H9 (cell line): ENCODE results near the gene FIBP. TPM values are rescaled to one million over a fixed set of nuclear protein-coding genes. Genes with fewer than 3 reads are reported as not detected.

Source experiments
- DNase-seq: peaks from one replicate; pipeline ENCODE4 v3.0.0-alpha.2; 2017
- H2AFZ ChIP-seq: one replicate; pipeline ENCODE4 v1.6.1; 2013; ENCODE audit warnings: mild to moderate bottlenecking, low read length, control low read depth, moderate library complexity
- H2AK5ac ChIP-seq: 2 replicates; pipeline ENCODE4 v1.6.1; 2013; ENCODE audit warnings: low read length, control low read depth, mixed read lengths; ENCODE audit not compliant: insufficient read length
- H2BK120ac ChIP-seq: one replicate; pipeline ENCODE4 v1.6.1; 2013; ENCODE audit warnings: low read depth, mild to moderate bottlenecking, low read length, control low read depth, inconsistent platforms; ENCODE audit not compliant: poor library complexity, severe bottlenecking
- H2BK12ac ChIP-seq: 2 replicates; pipeline ENCODE4 v1.6.1; 2013; ENCODE audit warnings: low read length, control low read depth, mixed read lengths, low read depth; ENCODE audit not compliant: insufficient read length
- H2BK15ac ChIP-seq: 2 replicates; pipeline ENCODE4 v1.6.1; 2013; ENCODE audit warnings: low read depth, low read length, control low read depth
- H2BK20ac ChIP-seq: one replicate; pipeline ENCODE4 v1.6.1; 2013; ENCODE audit warnings: low read depth, mild to moderate bottlenecking, low read length, control low read depth, inconsistent platforms; ENCODE audit not compliant: poor library complexity, severe bottlenecking
- H2BK5ac ChIP-seq: 2 replicates; pipeline ENCODE4 v1.6.1; 2013; ENCODE audit warnings: low read length, control low read depth, mixed read lengths; ENCODE audit not compliant: insufficient read length
- H3K14ac ChIP-seq: 2 replicates; pipeline ENCODE4 v1.6.1; 2013; ENCODE audit warnings: low read length, control low read depth; ENCODE audit not compliant: insufficient read depth
- H3K18ac ChIP-seq: 2 replicates; pipeline ENCODE4 v1.6.1; 2013; ENCODE audit warnings: low read depth, mild to moderate bottlenecking, mixed read lengths, low read length, control low read depth; ENCODE audit not compliant: insufficient read length
- H3K23ac ChIP-seq: 2 replicates; pipeline ENCODE4 v1.6.1; 2013; ENCODE audit warnings: low read length, control low read depth, mixed read lengths, low read depth; ENCODE audit not compliant: insufficient read length
- H3K23me2 ChIP-seq: 2 replicates; pipeline ENCODE4 v1.6.1; 2013; ENCODE audit warnings: low read depth, mild to moderate bottlenecking, mixed read lengths, low read length, control low read depth; ENCODE audit not compliant: insufficient read length, poor library complexity, severe bottlenecking
- H3K27ac ChIP-seq: 2 replicates; pipeline ENCODE4 v1.5.1; 2013; ENCODE audit warnings: low read length, control low read depth, mixed read lengths, low read depth; ENCODE audit not compliant: insufficient read length
- H3K27me3 ChIP-seq: 2 replicates; pipeline ENCODE4 v1.6.1; 2013; ENCODE audit warnings: low read length, control low read depth, inconsistent platforms; ENCODE audit not compliant: insufficient read depth
- H3K4ac ChIP-seq: 2 replicates; pipeline ENCODE4 v1.6.1; 2013; ENCODE audit warnings: low read depth, mild to moderate bottlenecking, control low read depth, inconsistent platforms, low read length, moderate library complexity
- H3K4me1 ChIP-seq: 2 replicates; pipeline ENCODE4 v1.6.1; 2013; ENCODE audit warnings: low read length, control low read depth, inconsistent platforms; ENCODE audit not compliant: insufficient read depth
- H3K4me2 ChIP-seq: 2 replicates; pipeline ENCODE4 v1.6.1; 2013; ENCODE audit warnings: low read length, control low read depth, mixed read lengths; ENCODE audit not compliant: insufficient read length, insufficient read depth
- H3K56ac ChIP-seq: 2 replicates; pipeline ENCODE4 v1.6.1; 2013; ENCODE audit warnings: low read depth, mild to moderate bottlenecking, mixed read lengths, low read length, control low read depth; ENCODE audit not compliant: insufficient read length
- H3K79me1 ChIP-seq: 2 replicates; pipeline ENCODE4 v1.6.1; 2013; ENCODE audit warnings: low read depth, mild to moderate bottlenecking, moderate library complexity, low read length, control low read depth, inconsistent platforms; ENCODE audit not compliant: insufficient read depth, poor library complexity, severe bottlenecking
- H3K79me2 ChIP-seq: 2 replicates; pipeline ENCODE4 v1.6.1; 2013; ENCODE audit warnings: low read length, control low read depth, inconsistent platforms; ENCODE audit not compliant: insufficient read depth
- H3K9ac ChIP-seq: 2 replicates; pipeline ENCODE4 v1.6.1; 2013; ENCODE audit warnings: low read length, control low read depth, mixed read lengths; ENCODE audit not compliant: insufficient read length; ENCODE audit errors: extremely low read depth
- H3K9me3 ChIP-seq: one replicate; pipeline ENCODE4 v1.6.1; 2013; ENCODE audit warnings: low read depth, low read length, inconsistent platforms; ENCODE audit not compliant: control insufficient read depth
- H3T11ph ChIP-seq: one replicate; pipeline ENCODE4 v1.6.1; 2013; ENCODE audit warnings: mild to moderate bottlenecking, low read length, control low read depth, inconsistent platforms
- H4K20me1 ChIP-seq: one replicate; pipeline ENCODE4 v1.6.1; 2013; ENCODE audit not compliant: control insufficient read depth, insufficient read length, insufficient read depth
- H4K5ac ChIP-seq: 2 replicates; pipeline ENCODE4 v1.6.1; 2013; ENCODE audit warnings: low read depth, mild to moderate bottlenecking, mixed read lengths, low read length, control low read depth; ENCODE audit not compliant: insufficient read length
- H4K8ac ChIP-seq: replicated peaks from 2 replicates; pipeline ENCODE4 v1.6.1; 2013; ENCODE audit warnings: low read length, control low read depth, mixed read lengths, low read depth; ENCODE audit not compliant: insufficient read length
- H4K91ac ChIP-seq: 2 replicates; pipeline ENCODE4 v1.6.1; 2013; ENCODE audit warnings: low read depth, mild to moderate bottlenecking, moderate library complexity, mixed read lengths, low read length, control low read depth; ENCODE audit not compliant: insufficient read length
- H3K27ac Mint-ChIP-seq, 3 experiments: 2 replicates in 2 of 3; 3 replicates in 1 of 3; pipeline ENCODE4 v1.8.0; 2020 to 2021; ENCODE audit warnings: mixed read lengths in 3 of 3, mild to moderate bottlenecking in 1 of 3, moderate library complexity in 1 of 3
- H3K27me3 Mint-ChIP-seq: 2 replicates; pipeline ENCODE4 v1.8.0; 2021; ENCODE audit warnings: low read depth, mild to moderate bottlenecking, moderate library complexity, mixed read lengths
- H3K36me3 Mint-ChIP-seq, 3 experiments: 2 replicates in 2 of 3; 3 replicates in 1 of 3; pipeline ENCODE4 v1.8.0; 2020 to 2021; ENCODE audit warnings: low read depth in 3 of 3, mixed read lengths in 3 of 3; ENCODE audit not compliant: insufficient read depth in 1 of 3
- H3K4me1 Mint-ChIP-seq, 2 experiments: 2 replicates each; pipeline ENCODE4 v1.8.0; 2020; ENCODE audit warnings: mixed read lengths in 2 of 2
- H3K4me3 Mint-ChIP-seq, 2 experiments: 2 replicates in 1 of 2; 3 replicates in 1 of 2; pipeline ENCODE4 v1.8.0; 2020 to 2021; ENCODE audit warnings: mild to moderate bottlenecking in 2 of 2, mixed read lengths in 2 of 2, moderate library complexity in 1 of 2
- H3K9me3 Mint-ChIP-seq, 2 experiments: 2 replicates in 1 of 2; 3 replicates in 1 of 2; pipeline ENCODE4 v1.8.0; 2020; ENCODE audit warnings: mild to moderate bottlenecking in 2 of 2, mixed read lengths in 2 of 2, moderate library complexity in 1 of 2
- WGBS: extraction: QIAGEN DNeasy Blood & Tissue Kit; methylation state at CpG from one replicate; pipeline ENCODE4 v1.1.7; 2013; ENCODE audit warnings: missing lambda C conversion rate, low lambda C conversion rate, mixed read lengths; ENCODE audit not compliant: insufficient read length; ENCODE audit errors: extremely low coverage; 5-methylcytosine and 5-hydroxymethylcytosine counted together
- total RNA-seq: library from RNA; stranded (reverse); gene quantifications from 2 replicates; pipeline ENCODE4 v1.2.1, GENCODE V29; 2021
- TF ChIP-seq, protein P1 (sequence below): fragments of 200-600 bp; sonication (generic); conservative IDR thresholded peaks from 3 replicates; pipeline ENCODE4 v1.8.0; 2021; ENCODE audit warnings: antibody characterized with exemption, mild to moderate bottlenecking

FIBP gene
- total RNA-seq, 1 experiment from 2014 or later: 87.0 TPM

DNA sequence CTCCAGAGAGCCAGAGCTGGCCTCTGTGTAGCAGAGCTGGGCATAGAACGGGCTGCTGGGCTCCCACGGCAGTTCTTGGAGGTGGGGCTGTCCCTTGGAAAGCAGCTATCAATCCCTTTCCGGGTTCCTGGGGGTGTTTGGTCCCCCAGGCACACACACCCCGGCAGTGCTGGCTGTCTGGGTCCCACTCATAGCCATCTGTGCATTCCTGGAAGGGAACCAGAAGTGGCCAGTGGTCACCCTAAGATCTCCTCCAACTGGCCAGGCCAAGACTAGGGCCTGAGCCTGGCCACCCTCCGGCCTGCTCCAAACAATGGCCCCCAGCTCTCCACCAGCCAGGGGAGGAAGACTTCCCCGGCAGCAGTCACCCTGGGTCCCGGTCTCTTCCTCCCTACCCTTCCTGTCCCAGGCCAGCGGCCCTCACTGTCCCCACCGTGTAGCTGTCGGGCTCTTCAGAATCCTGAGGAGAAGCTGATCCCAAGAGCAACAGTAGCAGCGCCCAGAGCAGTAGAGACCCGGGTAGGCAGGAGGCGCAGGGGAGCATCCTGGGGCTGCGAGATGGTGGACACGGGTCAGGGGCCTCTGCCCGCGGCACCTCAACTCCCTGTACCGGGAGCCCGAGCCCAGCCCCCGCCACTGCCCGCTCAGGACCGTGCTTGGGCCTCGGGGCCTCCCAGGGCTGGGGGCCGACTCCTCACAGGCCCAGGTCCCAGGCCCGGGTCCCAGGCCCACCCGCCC, 16.3 kb downstream of the FIBP start:
- H4K91ac ChIP-seq: no peak overlapping the region
- Mint-ChIP-seq H3K36me3 (peaks cover 0 to 3% (median 0%) of the 10 kb centered on the region in 3 experiments; a peak in 2 of 7 replicates), H3K27ac (no peak overlapping the region; a peak in 1 of 7 replicates), H3K27me3 (peaks cover 13% of the 10 kb centered on the region), H3K4me1 (peaks cover 15 to 17% of the 10 kb centered on the region in 2 experiments), H3K9me3 (no peaks in the 10 kb centered on the region; a peak in 1 of 5 replicates), H3K4me3 (peak overlapping the region; percentile 64 to 68)
- H3K4me1 ChIP-seq: no peaks in the 10 kb centered on the region
- peak; percentile 67 for DNase-seq
- no peak overlapping the region for H3K14ac ChIP-seq
- no peak overlapping the region for H3K9ac ChIP-seq
- no peak overlapping the region for H2BK5ac ChIP-seq
- no peak overlapping the region for H3K4ac ChIP-seq
- WGBS: no CpG with 5 or more reads among the region's 26 CpGs
- no peak overlapping the region for H4K8ac ChIP-seq
- no peak overlapping the region for H2BK12ac ChIP-seq
- H3K9me3 ChIP-seq: no peaks in the 10 kb centered on the region
- H3K27me3 ChIP-seq: peaks cover 3% of the 10 kb centered on the region; the same call in 1 of the 2 replicates
- H2AK5ac ChIP-seq: no peak overlapping the region
- peak overlapping the region; percentile 91 for H3K4me2 ChIP-seq
- no peak overlapping the region for H3K23ac ChIP-seq
- no peak overlapping the region for H3T11ph ChIP-seq
- no peak overlapping the region for H2AFZ ChIP-seq
- H4K5ac ChIP-seq: no peak overlapping the region
- H3K56ac ChIP-seq: no peak overlapping the region
- no peak overlapping the region for H2BK20ac ChIP-seq
- no peak overlapping the region for H3K18ac ChIP-seq
- peaks cover 8% of the 10 kb centered on the region for H3K23me2 ChIP-seq
- no peak overlapping the region for H2BK120ac ChIP-seq
- H3K27ac ChIP-seq: no peak overlapping the region
- no peaks in the 10 kb centered on the region for H3K79me1 ChIP-seq
- H4K20me1 ChIP-seq: no peaks in the 10 kb centered on the region
- H2BK15ac ChIP-seq: no peak overlapping the region
- TF ChIP-seq, protein P1, sequence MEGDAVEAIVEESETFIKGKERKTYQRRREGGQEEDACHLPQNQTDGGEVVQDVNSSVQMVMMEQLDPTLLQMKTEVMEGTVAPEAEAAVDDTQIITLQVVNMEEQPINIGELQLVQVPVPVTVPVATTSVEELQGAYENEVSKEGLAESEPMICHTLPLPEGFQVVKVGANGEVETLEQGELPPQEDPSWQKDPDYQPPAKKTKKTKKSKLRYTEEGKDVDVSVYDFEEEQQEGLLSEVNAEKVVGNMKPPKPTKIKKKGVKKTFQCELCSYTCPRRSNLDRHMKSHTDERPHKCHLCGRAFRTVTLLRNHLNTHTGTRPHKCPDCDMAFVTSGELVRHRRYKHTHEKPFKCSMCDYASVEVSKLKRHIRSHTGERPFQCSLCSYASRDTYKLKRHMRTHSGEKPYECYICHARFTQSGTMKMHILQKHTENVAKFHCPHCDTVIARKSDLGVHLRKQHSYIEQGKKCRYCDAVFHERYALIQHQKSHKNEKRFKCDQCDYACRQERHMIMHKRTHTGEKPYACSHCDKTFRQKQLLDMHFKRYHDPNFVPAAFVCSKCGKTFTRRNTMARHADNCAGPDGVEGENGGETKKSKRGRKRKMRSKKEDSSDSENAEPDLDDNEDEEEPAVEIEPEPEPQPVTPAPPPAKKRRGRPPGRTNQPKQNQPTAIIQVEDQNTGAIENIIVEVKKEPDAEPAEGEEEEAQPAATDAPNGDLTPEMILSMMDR: 0 out of 3 replicates have a peak, but pooled peaks have one; percentile 18
- no peaks in the 10 kb centered on the region for H3K79me2 ChIP-seq
